RWPE1 (cell line): Measurements from ENCODE around the gene COIL.

ENCODE experiments used
- CTCF ChIA-PET: fragments of 350-600 bp; sonication (Branson Sonifier 250); formaldehyde crosslinking; extraction: SDS; loops from one replicate; lab custom pipeline; 2021; lab: Yijun Ruan, JAX
- POLR2A ChIA-PET: fragments of 400-600 bp; formaldehyde crosslinking; extraction: SDS; loops from one replicate; lab custom pipeline; 2020; ENCODE audit warnings: antibody characterized with exemption; ENCODE audit not compliant: low non-redundant PET; lab: Yijun Ruan, JAX
- DNase-seq: peaks from one replicate; pipeline ENCODE4 v3.0.0; 2012; ENCODE audit warnings: low spot score
- H3K27ac ChIP-seq: fragments of 450-650 bp; 2 replicates; pipeline ENCODE4 v1.5.1; 2017
- CTCF ChIP-seq: fragments of 450-650 bp; conservative IDR thresholded peaks from 2 replicates; pipeline ENCODE4 v1.5.1; 2017; ENCODE audit warnings: low read depth, mild to moderate bottlenecking

Gene COIL

GRCh38 chr17:56960596-56961538 is at the start of gene COIL:
COIL (minus strand) TSS chr17:56961050; CDS start chr17:56961019, 31 bp downstream.
- peak within 1 kb of the TSS; percentile 87 for H3K27ac ChIP-seq
- DNase-seq, result peak; percentile 88
- peak; percentile 99 for TF ChIP-seq CTCF
- CTCF ChIA-PET, result interaction anchor here (0.5 to 1.3 kb wide), 13 partner anchors 9 to 252 kb away, joined by 3 to 4 read pairs (median 3); partner anchors contain the start of gene TRIM25
- POLR2A ChIA-PET, result interaction anchor here (0.7 kb wide), 1 partner anchor 124 kb away, joined by 5 read pairs; no protein-coding TSS in a partner anchor

- POLR2A ChIA-PET, result interaction anchor here (0.7 kb wide), 1 partner anchor 339 kb away, joined by 3 read pairs; no protein-coding TSS in a partner anchor
- H3K27ac ChIP-seq, result no peak overlapping the region
- CTCF ChIA-PET, result interaction anchor here (0.6 to 1.0 kb wide), 2 partner anchors 10 to 191 kb away, joined by 3 to 4 read pairs; no protein-coding TSS in a partner anchor
- no peak for DNase-seq
- TF ChIP-seq CTCF, result no peak
Measured at GRCh38 chr17:57010487-57010886, 49.6 kb upstream of the COIL start.

- H3K27ac ChIP-seq, result no peak overlapping the region
- ChIA-PET POLR2A (no interaction called here), CTCF (interaction anchor here (0.6 to 1.0 kb wide), 3 partner anchors 9 to 17 kb away, joined by 3 to 4 read pairs (median 4); no protein-coding TSS in a partner anchor)
- peak; percentile 83 for TF ChIP-seq CTCF
- peak; percentile 52 for DNase-seq
Measured at GRCh38 chr17:57009737-57010445, 49.0 kb upstream of the COIL start.

GRCh38 chr17:57008958-57009357 is 48.1 kb upstream of the COIL start:
- ChIA-PET CTCF (interaction anchor here (0.6 kb wide), 1 partner anchor 19 kb away, joined by 3 read pairs; no protein-coding TSS in a partner anchor), POLR2A (no interaction called here)
- H3K27ac ChIP-seq, result no peak overlapping the region
- DNase-seq, result no peak
- TF ChIP-seq CTCF, result no peak

GRCh38 chr17:57006040-57006439 is 45.2 kb upstream of the COIL start:
- H3K27ac ChIP-seq, result no peak overlapping the region
- POLR2A ChIA-PET, result no interaction called here
- CTCF ChIA-PET, result interaction anchor here (0.6 to 0.7 kb wide), 3 partner anchors 12 to 1512 kb away, joined by 3 to 9 read pairs (median 3); no protein-coding TSS in a partner anchor
- DNase-seq, result no peak
- no peak for TF ChIP-seq CTCF
